GM18502 (cell line): ENCODE data around the gene TLL1.

Source experiments
- ATAC-seq: cut with Tn5 transposase; IDR thresholded peaks from one replicate; pipeline ENCODE4 v1.9.1; 2021; ENCODE audit warnings: mild to moderate bottlenecking; ENCODE audit not compliant: unreplicated experiment, poor library complexity

TLL1 gene

GRCh38 chr4:165879641-165880040 lies 6.6 kb downstream of the TLL1 start:
- ATAC-seq, result no peak

GRCh38 chr4:165894159-165894558 lies 21.1 kb downstream of the TLL1 start:
- ATAC-seq, result no peak

GRCh38 chr4:165905405-165906027 lies 32.5 kb downstream of the TLL1 start:
- ATAC-seq, result no peak

- ATAC-seq, result no peak
Observed at GRCh38 chr4:165906272-165906671, 33.2 kb downstream of the TLL1 start.

- ATAC-seq, result no peak
Observed at GRCh38 chr4:165909947-165910346, 36.9 kb downstream of the TLL1 start.

- ATAC-seq, result no peak
Observed at GRCh38 chr4:165915215-165915614, 42.2 kb downstream of the TLL1 start.

- no peak for ATAC-seq
Observed at GRCh38 chr4:165921546-165921945, 48.5 kb downstream of the TLL1 start.

GRCh38 chr4:165922747-165923146 lies 49.7 kb downstream of the TLL1 start:
- ATAC-seq, result no peak

- ATAC-seq, result no peak
Observed at GRCh38 chr4:165926307-165926706, 53.3 kb downstream of the TLL1 start.

GRCh38 chr4:165927366-165927765 lies 54.3 kb downstream of the TLL1 start:
- no peak for ATAC-seq

- ATAC-seq, result no peak
Observed at GRCh38 chr4:165927815-165928214, 54.8 kb downstream of the TLL1 start.

GRCh38 chr4:165928601-165929000 lies 55.6 kb downstream of the TLL1 start:
- ATAC-seq, result no peak

GRCh38 chr4:165929662-165930061 lies 56.6 kb downstream of the TLL1 start:
- ATAC-seq, result no peak

GRCh38 chr4:165931741-165932140 lies 58.7 kb downstream of the TLL1 start:
- no peak for ATAC-seq

- ATAC-seq, result no peak
Observed at GRCh38 chr4:165944900-165945299, 71.9 kb downstream of the TLL1 start.

GRCh38 chr4:165945991-165946390 lies 73.0 kb downstream of the TLL1 start:
- ATAC-seq, result no peak

GRCh38 chr4:165947019-165947418 lies 74.0 kb downstream of the TLL1 start:
- no peak for ATAC-seq

GRCh38 chr4:165953181-165953580 lies 80.1 kb downstream of the TLL1 start:
- no peak for ATAC-seq

- ATAC-seq, result no peak
Observed at GRCh38 chr4:165963621-165964020, 90.6 kb downstream of the TLL1 start.

GRCh38 chr4:165964591-165964990 lies 91.6 kb downstream of the TLL1 start:
- ATAC-seq, result no peak

- no peak for ATAC-seq
Observed at GRCh38 chr4:165965503-165965902, 92.5 kb downstream of the TLL1 start.

GRCh38 chr4:165966833-165967232 lies 93.8 kb downstream of the TLL1 start:
- no peak for ATAC-seq

- ATAC-seq, result no peak
Observed at GRCh38 chr4:165967486-165967885, 94.4 kb downstream of the TLL1 start.
